Measurements from ENCODE around the gene CPSF4.
"Not testable (repeated sequence)": the region's sequence is repeated elsewhere in the genome, so short reads cannot be mapped to it uniquely, and the experiment has no call there.

Gene CPSF4

GRCh38 chr7:99408379-99409191 lies 30.2 kb upstream of the CPSF4 start, which contains the start of the genes BUD31 and PDAP1:
TSS of gene BUD31 (plus strand) at chr7:99408969. CDS start at chr7:99411093, 2,124 bp downstream.
TSS of gene PDAP1 (minus strand) at chr7:99408597. CDS start at chr7:99408548, 49 bp downstream.
- peak; percentile 86 for DNase-seq

GRCh38 chr7:99409192-99409572 lies 29.6 kb upstream of the CPSF4 start:
- no peak for DNase-seq

- DNase-seq: no peak
Measured at GRCh38 chr7:99409806-99410205, 28.9 kb upstream of the CPSF4 start.

- DNase-seq: no peak
Measured at GRCh38 chr7:99410635-99411034, 28.1 kb upstream of the CPSF4 start.

- DNase-seq: not testable (repeated sequence)
Measured at GRCh38 chr7:99415513-99416127, 23.1 kb upstream of the CPSF4 start.

- no peak for DNase-seq
Measured at GRCh38 chr7:99418260-99418659, 20.5 kb upstream of the CPSF4 start.

GRCh38 chr7:99419323-99420021 lies 19.3 kb upstream of the CPSF4 start:
- no peak for DNase-seq

GRCh38 chr7:99420213-99420612 lies 18.5 kb upstream of the CPSF4 start:
- no peak for DNase-seq

- no peak for DNase-seq
Measured at GRCh38 chr7:99420986-99421385, 17.8 kb upstream of the CPSF4 start.

- no peak for DNase-seq
Measured at GRCh38 chr7:99422186-99422585, 16.6 kb upstream of the CPSF4 start.

GRCh38 chr7:99422625-99423024 lies 16.1 kb upstream of the CPSF4 start:
- no peak for DNase-seq

GRCh38 chr7:99424932-99425730 lies 13.6 kb upstream of the CPSF4 start:
- no peak for DNase-seq

- no peak for DNase-seq
Measured at GRCh38 chr7:99428972-99429566, 9.7 kb upstream of the CPSF4 start.

- no peak for DNase-seq
Measured at GRCh38 chr7:99429756-99430155, 9.0 kb upstream of the CPSF4 start.

- not testable (repeated sequence) for DNase-seq
Measured at GRCh38 chr7:99431756-99432540, 6.8 kb upstream of the CPSF4 start.

- no peak for DNase-seq
Measured at GRCh38 chr7:99433158-99433557, 5.6 kb upstream of the CPSF4 start.

GRCh38 chr7:99437946-99438572 lies 684 bp upstream of the CPSF4 start:
- no peak for DNase-seq

- DNase-seq: no peak
Measured at GRCh38 chr7:99440195-99440594, 1.5 kb downstream of the CPSF4 start.

GRCh38 chr7:99446096-99446495 lies 7.4 kb downstream of the CPSF4 start:
- no peak for DNase-seq

- DNase-seq: no peak
Measured at GRCh38 chr7:99447943-99448342, 9.2 kb downstream of the CPSF4 start.

- DNase-seq: no peak
Measured at GRCh38 chr7:99448855-99449254, 10.1 kb downstream of the CPSF4 start.
